Vagina (tissue), 2 donors: ENCODE data around the gene VPS33B. TPM values are rescaled to one million over a fixed set of nuclear protein-coding genes. Genes with fewer than 3 reads are reported as not detected.

Source experiments
- DNase-seq, 2 donors: peaks; one replicate each; pipeline ENCODE4 v3.0.0-alpha.2; 2017; ENCODE audit errors: extremely low spot score in 2 of 2
- H3K27ac ChIP-seq: fragments of 200-600 bp; sonication (generic); one replicate; pipeline ENCODE4 v1.5.1; 2019
- H3K27me3 ChIP-seq: fragments of 200-600 bp; sonication (generic); one replicate; pipeline ENCODE4 v1.5.1; 2019
- H3K36me3 ChIP-seq, 2 donors: fragments of 200-600 bp; sonication (generic); one replicate each; pipeline ENCODE4 v1.5.1; 2017 to 2019
- H3K4me1 ChIP-seq: fragments of 200-600 bp; sonication (generic); one replicate; pipeline ENCODE4 v1.5.1; 2019
- H3K4me3 ChIP-seq, 2 donors: fragments of 200-600 bp; sonication (generic); 1 replicate in 1 of 2; 2 replicates in 1 of 2; pipeline ENCODE4 v1.5.1; 2016 to 2019
- H3K9me3 ChIP-seq: fragments of 200-600 bp; sonication (generic); one replicate; pipeline ENCODE4 v1.5.1; 2019
- POLR2A ChIP-seq, 2 donors: fragments of 450-650 bp; IDR thresholded peaks; one replicate each; pipeline ENCODE4 v1.6.1; 2017; ENCODE audit warnings: antibody characterized with exemption in 2 of 2, mild to moderate bottlenecking in 2 of 2, moderate library complexity in 2 of 2
- POLR2AphosphoS5 ChIP-seq, 2 donors: sonication (generic); formaldehyde crosslinking; IDR thresholded peaks; one replicate each; pipeline ENCODE4 v1.9.0; 2017; ENCODE audit warnings: antibody characterized with exemption in 2 of 2, mild to moderate bottlenecking in 2 of 2, low read depth in 1 of 2; ENCODE audit not compliant: insufficient read depth in 1 of 2
- intact Hi-C: fragments of 100-400 bp; cut with DNase I; formaldehyde crosslinking; loops from one replicate; pipeline ENCODE4 v1.15.1; 2023
- small RNA-seq: library from RNA; depleted of rRNA; stranded (forward); fragments of <200 nt; gene quantifications from one replicate; pipeline ENCODE3, GENCODE V24; 2016
- total RNA-seq: library from RNA; depleted of rRNA; stranded (reverse); fragments of >200 nt; gene quantifications from one replicate; pipeline ENCODE4 v1.2.3, GENCODE V29; 2016
- TF ChIP-seq, protein P1 (sequence below), 3 experiments: fragments of 450-650 bp in 2 of 3; fragments of 200-600 bp in 1 of 3; sonication (generic) in 1 of 3; IDR thresholded peaks; one replicate each; pipeline ENCODE4 v1.5.1; 2017 to 2019; ENCODE audit warnings: antibody characterized with exemption in 3 of 3, mild to moderate bottlenecking in 2 of 3, moderate library complexity in 2 of 3

Gene VPS33B
- total RNA-seq, 1 donor from 2014 or later = 16.5 TPM

DNA sequence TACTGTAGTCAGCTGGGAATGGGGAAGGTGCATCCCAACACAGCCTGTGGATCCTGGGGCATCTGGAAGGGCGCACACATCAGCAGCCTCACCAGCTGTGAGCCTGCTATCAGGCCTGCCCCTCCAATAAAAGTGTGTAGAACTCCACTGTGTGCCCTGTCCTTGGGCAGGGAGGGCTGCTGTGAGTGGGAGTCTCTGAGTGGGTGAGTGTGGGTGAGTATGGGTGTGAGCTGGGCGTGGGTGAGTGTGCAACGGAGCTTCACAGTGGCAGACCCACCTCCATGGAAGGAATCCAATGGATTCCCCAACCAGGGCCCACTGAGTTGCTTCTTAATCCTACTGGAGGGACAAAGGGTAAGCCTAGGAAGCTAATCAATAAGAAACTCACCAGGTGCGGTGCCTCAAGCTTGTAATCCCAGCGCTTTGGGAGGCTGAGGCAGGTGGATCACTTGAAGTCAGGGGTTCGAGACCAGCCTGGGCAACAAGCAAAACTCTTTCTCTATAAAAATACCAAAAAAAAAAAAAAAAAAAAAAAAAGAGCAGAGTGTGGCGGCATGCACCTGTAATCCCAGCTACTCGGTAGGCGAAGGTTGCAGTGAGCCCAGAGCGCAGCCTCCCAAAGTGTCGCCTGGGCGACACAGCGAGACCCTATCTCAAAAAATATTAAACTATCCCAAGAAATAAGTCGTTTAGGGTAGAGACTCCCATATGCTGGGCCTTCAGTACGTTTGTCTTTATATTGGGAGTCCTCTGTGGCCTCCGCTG, 68.3 kb downstream of the VPS33B start:
- intact Hi-C loops = no loop called here
- TF ChIP-seq, protein P1, sequence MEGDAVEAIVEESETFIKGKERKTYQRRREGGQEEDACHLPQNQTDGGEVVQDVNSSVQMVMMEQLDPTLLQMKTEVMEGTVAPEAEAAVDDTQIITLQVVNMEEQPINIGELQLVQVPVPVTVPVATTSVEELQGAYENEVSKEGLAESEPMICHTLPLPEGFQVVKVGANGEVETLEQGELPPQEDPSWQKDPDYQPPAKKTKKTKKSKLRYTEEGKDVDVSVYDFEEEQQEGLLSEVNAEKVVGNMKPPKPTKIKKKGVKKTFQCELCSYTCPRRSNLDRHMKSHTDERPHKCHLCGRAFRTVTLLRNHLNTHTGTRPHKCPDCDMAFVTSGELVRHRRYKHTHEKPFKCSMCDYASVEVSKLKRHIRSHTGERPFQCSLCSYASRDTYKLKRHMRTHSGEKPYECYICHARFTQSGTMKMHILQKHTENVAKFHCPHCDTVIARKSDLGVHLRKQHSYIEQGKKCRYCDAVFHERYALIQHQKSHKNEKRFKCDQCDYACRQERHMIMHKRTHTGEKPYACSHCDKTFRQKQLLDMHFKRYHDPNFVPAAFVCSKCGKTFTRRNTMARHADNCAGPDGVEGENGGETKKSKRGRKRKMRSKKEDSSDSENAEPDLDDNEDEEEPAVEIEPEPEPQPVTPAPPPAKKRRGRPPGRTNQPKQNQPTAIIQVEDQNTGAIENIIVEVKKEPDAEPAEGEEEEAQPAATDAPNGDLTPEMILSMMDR (IDR thresholded peaks at IDR 0.05) = no peak
- TF ChIP-seq POLR2A (IDR thresholded peaks at IDR 0.05) (no peak), POLR2AphosphoS5 (IDR thresholded peaks at IDR 0.05; ENCODE audit: insufficient read depth in 1 of 2, low read depth in 1 of 2) (no peak)
- H3K36me3 ChIP-seq = peaks cover 0 to 41% of the 10 kb centered on the region in 2 donors
- H3K4me1 ChIP-seq = peaks cover 27% of the 10 kb centered on the region
- no peak for DNase-seq
- no peaks in the 10 kb centered on the region for H3K9me3 ChIP-seq
- H3K4me3 ChIP-seq = peak overlapping the region; percentile 85 to 95
- H3K27me3 ChIP-seq = no peaks in the 10 kb centered on the region
- H3K27ac ChIP-seq = no peak overlapping the region

DNA sequence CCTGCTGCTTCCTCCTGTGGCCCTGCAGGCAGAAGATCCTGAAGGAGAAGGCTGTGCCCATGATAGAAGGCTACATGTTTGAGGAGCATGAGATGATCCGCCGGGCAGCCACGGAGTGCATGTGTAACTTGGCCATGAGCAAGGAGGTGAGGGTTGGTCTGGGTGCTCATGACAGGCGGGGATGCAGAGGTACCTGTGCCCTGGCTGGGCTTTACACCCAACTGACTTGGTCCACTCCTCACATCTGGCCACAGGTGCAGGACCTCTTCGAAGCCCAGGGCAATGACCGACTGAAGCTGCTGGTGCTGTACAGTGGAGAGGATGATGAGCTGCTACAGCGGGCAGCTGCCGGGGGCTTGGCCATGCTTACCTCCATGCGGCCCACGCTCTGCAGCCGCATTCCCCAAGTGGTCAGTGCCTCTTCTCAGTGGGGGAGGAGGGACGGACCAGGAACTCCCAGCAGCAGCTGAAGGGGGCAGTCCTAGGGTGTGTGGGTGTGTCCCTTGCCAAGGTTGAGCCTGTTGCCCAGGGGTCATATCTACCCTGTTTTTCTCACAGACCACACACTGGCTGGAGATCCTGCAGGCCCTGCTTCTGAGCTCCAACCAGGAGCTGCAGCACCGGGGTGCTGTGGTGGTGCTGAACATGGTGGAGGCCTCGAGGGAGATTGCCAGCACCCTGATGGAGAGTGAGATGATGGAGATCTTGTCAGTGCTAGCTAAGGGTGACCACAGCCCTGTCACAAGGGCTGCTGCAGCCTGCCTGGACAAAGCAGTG, 69.3 kb downstream of the VPS33B start:
- H3K4me3 ChIP-seq = no peak overlapping the region
- peaks cover 27% of the 10 kb centered on the region for H3K4me1 ChIP-seq
- no peak for TF ChIP-seq POLR2AphosphoS5 (IDR thresholded peaks at IDR 0.05; ENCODE audit: insufficient read depth in 1 of 2, low read depth in 1 of 2)
- TF ChIP-seq, protein P1 (IDR thresholded peaks at IDR 0.05) = no peak
- no peak for TF ChIP-seq POLR2A (IDR thresholded peaks at IDR 0.05)
- no peaks in the 10 kb centered on the region for H3K9me3 ChIP-seq
- intact Hi-C loops = no loop called here
- no peak overlapping the region for H3K27ac ChIP-seq
- peaks cover 0 to 48% of the 10 kb centered on the region in 2 donors for H3K36me3 ChIP-seq
- no peaks in the 10 kb centered on the region for H3K27me3 ChIP-seq
- no peak for DNase-seq

DNA sequence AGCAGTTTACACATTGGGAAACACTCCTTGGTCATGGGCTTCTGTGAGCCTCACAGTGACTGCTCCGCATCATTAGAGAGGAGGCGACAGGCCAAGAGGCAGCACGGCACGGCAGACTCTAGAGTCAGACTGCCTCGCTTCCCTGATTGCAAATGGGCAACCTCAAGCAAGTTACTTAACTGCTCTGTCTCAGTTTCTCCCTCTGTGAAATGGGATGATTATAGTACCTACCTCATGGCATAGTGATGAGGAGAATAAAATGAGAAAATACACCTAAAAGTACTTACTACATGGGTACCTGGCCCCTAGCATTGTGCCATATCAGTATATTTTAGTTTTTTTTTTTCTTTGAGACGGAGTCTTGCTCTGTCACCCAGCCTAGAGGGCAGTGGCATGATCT, 71.7 kb downstream of the VPS33B start:
- intact Hi-C loops = no loop called here

DNA sequence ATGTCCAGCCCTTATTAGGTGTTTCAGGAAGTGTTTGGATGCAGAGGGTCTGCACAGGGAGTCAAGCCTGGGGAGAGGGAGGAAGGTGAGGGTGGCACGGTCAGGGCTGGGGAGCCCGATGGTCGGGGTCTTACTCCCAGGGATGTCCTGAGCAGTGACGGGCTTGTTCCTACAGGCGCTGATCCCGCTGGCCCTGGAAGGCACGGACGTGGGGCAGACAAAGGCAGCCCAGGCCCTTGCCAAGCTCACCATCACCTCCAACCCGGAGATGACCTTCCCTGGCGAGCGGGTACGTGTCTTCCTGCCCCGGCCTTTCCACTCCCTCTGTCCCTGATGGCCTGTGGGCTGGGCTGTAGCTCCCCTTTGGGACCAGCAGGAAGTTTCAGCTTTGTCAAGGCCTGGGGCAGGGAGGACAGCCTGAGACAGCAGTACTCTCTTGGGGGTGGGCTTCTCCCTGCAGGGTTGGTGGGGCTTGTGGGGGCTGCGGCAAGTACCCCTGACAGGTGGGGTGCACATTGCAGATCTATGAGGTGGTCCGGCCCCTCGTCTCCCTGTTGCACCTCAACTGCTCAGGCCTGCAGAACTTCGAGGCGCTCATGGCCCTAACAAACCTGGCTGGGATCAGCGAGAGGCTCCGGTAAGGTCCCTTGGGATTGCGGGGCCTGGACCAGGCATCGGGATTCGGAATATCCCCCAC, 72.3 kb downstream of the VPS33B start:
- H3K27ac ChIP-seq = no peak overlapping the region
- peaks cover under 1% of the 10 kb centered on the region for H3K4me1 ChIP-seq
- H3K9me3 ChIP-seq = no peaks in the 10 kb centered on the region
- peaks cover 0 to 71% of the 10 kb centered on the region in 2 donors for H3K36me3 ChIP-seq
- no peak for TF ChIP-seq POLR2AphosphoS5 (IDR thresholded peaks at IDR 0.05; ENCODE audit: insufficient read depth in 1 of 2, low read depth in 1 of 2)
- TF ChIP-seq, protein P1 (IDR thresholded peaks at IDR 0.05) = no peak
- DNase-seq = no peak
- H3K27me3 ChIP-seq = no peaks in the 10 kb centered on the region
- intact Hi-C loops = loop anchor here (10.0 kb wide), 1 partner anchor 315 kb away; no protein-coding TSS in a partner anchor
- no peak overlapping the region for H3K4me3 ChIP-seq

More for the DNA sequence above, 71.7 kb downstream of the VPS33B start:
- H3K9me3 ChIP-seq = no peaks in the 10 kb centered on the region
- H3K4me3 ChIP-seq = no peak overlapping the region
- peaks cover 6% of the 10 kb centered on the region for H3K4me1 ChIP-seq
- peaks cover 0 to 67% of the 10 kb centered on the region in 2 donors for H3K36me3 ChIP-seq
- TF ChIP-seq POLR2A (IDR thresholded peaks at IDR 0.05) (no peak), POLR2AphosphoS5 (IDR thresholded peaks at IDR 0.05; ENCODE audit: insufficient read depth in 1 of 2, low read depth in 1 of 2) (no peak)
- TF ChIP-seq, protein P1 (IDR thresholded peaks at IDR 0.05) = no peak
- no peaks in the 10 kb centered on the region for H3K27me3 ChIP-seq
- DNase-seq = no peak
- no peak overlapping the region for H3K27ac ChIP-seq

Small RNA genes within 50 kb of the gene (small RNA-seq; reads per million reads assigned to genes)
- not detected for gene RF00019

Other genes with a start within 250 kb of the VPS33B start
- gene FURIN, start 154.0 kb downstream of the VPS33B start, total RNA-seq = 47.6 TPM
- 47.4 TPM for gene FES, start 138.1 kb downstream of the VPS33B start, total RNA-seq
- 46.7 TPM for gene MAN2A2, start 119.3 kb downstream of the VPS33B start, total RNA-seq
- 7.9 TPM for gene HDDC3, start 90.0 kb downstream of the VPS33B start, total RNA-seq
- 62.1 TPM for gene UNC45A, start 87.3 kb downstream of the VPS33B start, total RNA-seq
- 6.9 TPM for gene RCCD1, start 67.7 kb downstream of the VPS33B start, total RNA-seq
- gene PRC1, start 28.1 kb downstream of the VPS33B start, total RNA-seq = 29.7 TPM
- gene SV2B, start 77.7 kb upstream of the VPS33B start, total RNA-seq = 3.2 TPM